ENCODE measurements around the gene MMS22L.
A peak's percentile ranks its signal among the peaks of the same experiment; 100 is the strongest.

Gene MMS22L, protein sequence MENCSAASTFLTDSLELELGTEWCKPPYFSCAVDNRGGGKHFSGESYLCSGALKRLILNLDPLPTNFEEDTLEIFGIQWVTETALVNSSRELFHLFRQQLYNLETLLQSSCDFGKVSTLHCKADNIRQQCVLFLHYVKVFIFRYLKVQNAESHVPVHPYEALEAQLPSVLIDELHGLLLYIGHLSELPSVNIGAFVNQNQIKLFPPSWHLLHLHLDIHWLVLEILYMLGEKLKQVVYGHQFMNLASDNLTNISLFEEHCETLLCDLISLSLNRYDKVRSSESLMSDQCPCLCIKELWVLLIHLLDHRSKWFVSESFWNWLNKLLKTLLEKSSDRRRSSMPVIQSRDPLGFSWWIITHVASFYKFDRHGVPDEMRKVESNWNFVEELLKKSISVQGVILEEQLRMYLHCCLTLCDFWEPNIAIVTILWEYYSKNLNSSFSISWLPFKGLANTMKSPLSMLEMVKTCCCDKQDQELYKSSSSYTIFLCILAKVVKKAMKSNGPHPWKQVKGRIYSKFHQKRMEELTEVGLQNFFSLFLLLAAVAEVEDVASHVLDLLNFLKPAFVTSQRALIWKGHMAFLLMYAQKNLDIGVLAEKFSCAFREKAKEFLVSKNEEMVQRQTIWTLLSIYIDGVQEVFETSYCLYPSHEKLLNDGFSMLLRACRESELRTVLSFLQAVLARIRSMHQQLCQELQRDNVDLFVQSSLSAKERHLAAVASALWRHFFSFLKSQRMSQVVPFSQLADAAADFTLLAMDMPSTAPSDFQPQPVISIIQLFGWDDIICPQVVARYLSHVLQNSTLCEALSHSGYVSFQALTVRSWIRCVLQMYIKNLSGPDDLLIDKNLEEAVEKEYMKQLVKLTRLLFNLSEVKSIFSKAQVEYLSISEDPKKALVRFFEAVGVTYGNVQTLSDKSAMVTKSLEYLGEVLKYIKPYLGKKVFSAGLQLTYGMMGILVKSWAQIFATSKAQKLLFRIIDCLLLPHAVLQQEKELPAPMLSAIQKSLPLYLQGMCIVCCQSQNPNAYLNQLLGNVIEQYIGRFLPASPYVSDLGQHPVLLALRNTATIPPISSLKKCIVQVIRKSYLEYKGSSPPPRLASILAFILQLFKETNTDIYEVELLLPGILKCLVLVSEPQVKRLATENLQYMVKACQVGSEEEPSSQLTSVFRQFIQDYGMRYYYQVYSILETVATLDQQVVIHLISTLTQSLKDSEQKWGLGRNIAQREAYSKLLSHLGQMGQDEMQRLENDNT

DNA sequence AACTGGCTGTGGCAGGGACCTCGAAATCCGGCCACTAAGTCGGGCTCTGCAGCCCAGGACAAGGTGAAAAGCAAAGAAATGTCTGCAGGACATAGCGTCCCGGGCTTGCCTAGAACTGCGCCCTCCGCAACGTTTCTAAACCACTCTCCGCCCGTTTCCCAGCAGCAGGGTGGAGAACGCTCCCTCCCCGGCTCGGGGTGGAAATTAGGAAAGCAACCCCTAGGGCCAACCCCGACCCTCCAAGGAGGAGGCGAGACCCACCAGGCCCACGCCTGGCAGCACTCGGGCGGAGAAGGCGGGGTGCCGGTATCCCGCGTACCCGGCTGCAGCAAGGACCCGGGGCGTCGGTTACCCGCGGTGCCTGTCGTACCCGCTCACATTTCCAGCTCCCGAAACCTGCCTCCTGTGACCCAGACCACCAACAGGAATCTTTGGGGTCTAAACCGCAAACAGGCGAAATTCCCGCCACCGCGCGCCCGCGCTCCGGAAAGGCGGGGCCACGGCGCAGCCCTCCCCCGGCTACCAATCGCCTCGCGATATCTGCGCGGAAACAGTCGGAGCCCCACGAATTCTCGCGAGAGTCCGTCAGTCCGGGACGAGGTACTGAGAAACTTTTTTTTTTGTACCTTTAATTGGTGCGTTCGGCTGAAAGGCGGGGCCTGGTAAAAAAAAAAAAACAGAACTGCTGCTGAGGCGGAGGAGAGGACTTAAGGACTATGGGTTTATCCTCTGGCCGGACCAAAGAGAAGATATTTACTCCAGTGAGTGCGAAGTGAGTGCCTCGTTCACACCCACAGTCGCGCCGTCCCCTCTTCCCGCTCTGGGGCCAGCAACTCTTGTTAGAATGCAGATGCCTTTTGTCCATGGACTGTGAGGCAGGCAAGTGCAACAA lies at the start of gene MMS22L:
MMS22L (minus strand) TSS at position 491 of the 892 bp plus-strand sequence. CDS start 739 bp downstream, outside the sequence.
- no peak for FAIRE-seq

DNA sequence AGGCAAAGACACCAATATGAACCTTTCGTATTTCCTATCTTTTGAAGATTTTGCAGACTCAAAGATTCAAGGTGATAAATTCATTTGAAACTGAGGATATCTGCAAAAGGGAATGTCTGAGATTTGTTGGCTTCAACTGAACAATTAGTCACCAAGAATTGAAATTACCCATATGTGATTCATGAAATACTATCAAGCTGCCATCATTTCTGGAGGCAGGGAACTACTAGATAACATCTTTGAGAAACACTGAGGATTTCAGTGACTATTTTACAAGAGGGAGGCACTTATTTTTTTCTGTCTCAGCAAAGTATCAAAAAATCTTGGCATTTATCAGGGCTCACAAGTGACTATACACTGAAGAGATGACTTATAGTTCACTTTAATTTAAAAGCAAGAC lies 39.8 kb upstream of the MMS22L start:
- FAIRE-seq, result no peak

GRCh38 chr6:97322226-97322625 lies 39.2 kb upstream of the MMS22L start:
- FAIRE-seq, result no peak

DNA sequence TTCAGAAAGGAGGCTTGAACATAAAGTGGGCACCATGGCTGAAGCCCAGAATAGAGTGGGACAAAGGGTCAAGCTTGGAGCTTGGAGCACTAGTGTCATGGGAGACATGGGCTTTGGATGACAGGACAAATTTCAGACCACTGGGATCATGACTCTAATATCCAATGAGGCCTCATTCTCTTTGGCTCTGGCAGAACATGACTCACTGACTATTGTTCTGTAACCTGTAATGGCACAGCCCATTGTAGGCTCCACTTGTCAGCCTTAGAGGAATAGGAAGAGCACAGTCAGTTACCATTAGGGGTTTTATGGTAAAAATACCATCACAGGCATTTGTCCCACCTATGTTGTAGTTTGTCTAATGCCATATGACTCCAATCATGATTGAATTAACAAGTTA lies 34.0 kb upstream of the MMS22L start:
- no peak for FAIRE-seq

DNA sequence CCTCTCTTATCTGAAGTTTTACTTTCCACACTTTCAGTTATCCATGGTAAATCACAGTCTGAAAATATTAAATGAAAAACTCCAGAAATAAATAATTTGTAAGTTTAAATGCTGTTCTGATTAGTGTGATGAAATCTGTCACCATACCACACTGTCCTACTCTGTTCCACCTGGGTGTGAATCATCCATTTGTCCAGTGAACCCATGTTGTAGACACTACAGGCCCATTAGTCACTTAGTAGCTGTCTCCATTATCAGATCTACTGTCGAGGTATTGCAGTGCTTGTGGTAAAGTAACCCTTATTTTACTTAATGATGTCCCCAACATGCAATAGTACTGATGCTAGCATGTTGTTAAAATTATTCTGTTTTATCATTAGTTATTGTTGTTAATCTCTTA lies 29.2 kb upstream of the MMS22L start:
- FAIRE-seq, result no peak

GRCh38 chr6:97306544-97307320 lies 23.7 kb upstream of the MMS22L start:
- no peak for FAIRE-seq

GRCh38 chr6:97305414-97306066 lies 22.5 kb upstream of the MMS22L start:
- FAIRE-seq, result no peak

DNA sequence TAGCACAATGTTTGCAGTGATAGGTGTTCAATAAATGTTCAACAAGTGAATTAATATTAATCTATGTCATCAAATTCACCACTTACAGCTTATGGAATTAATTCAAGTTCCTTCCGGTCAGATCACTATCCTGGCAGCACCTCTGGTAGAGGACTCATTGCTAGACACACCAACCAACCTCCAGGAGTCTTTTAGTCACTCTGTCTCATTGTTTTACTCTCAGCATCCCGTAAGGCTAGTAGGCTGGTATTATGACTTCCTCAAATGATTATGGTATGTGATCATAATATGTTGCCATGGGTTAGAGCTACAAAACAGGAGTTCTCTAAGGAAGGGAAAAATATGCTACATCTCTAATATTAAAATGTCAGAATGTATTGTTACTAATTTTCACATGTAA lies 21.7 kb upstream of the MMS22L start:
- FAIRE-seq, result no peak

- no peak for FAIRE-seq
Measured at GRCh38 chr6:97294451-97294850, 11.4 kb upstream of the MMS22L start.

- FAIRE-seq, result no peak
Measured at GRCh38 chr6:97293198-97293696, 10.2 kb upstream of the MMS22L start.

GRCh38 chr6:97292671-97293070 lies 9.7 kb upstream of the MMS22L start:
- FAIRE-seq, result no peak

DNA sequence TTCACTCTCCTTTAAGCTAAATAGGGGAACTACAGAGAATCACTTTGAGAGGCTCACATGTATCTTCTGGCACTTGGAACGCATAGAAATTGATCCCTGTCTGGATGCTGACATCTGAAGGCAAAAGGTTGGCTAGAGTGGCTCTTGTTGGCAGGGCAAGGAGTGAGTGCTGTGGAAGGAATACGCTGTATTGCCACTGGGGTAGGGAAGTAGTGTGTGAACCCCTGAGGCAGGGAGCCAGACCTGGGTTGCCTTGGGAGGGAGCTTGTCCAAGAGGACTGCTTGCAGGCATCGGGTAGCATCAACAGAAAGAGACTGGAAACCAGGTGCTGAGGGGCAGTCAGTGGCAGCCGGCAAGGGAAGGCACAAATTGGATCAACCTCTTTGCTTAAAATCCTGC lies 8.9 kb upstream of the MMS22L start:
- no peak for FAIRE-seq

GRCh38 chr6:97289332-97289731 lies 6.3 kb upstream of the MMS22L start:
- FAIRE-seq, result no peak

- peak; percentile 93 for FAIRE-seq
Measured at GRCh38 chr6:97288188-97288587, 5.2 kb upstream of the MMS22L start.

DNA sequence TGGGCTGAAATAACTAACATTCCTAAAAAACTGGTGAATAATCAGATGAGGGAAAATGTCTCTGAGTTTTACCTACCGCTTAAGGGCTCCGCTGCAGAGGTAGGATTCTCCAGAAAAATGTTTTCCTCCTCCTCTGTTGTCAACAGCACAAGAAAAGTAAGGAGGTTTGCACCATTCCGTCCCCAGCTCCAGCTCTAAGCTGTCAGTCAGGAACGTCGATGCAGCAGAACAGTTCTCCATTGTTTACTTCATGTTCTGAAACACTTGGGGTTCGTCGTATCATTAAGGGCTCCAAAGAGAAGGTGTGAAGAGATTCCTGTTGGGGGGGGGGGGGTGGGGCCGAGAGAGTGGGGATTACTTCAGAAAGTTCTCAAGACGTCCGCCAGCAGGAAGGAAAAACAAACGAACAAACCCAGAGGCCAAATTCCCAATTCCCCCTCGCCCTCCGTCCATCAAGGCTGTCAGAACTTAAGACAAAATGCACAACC lies 734 bp downstream of the MMS22L start:
- no peak for FAIRE-seq

DNA sequence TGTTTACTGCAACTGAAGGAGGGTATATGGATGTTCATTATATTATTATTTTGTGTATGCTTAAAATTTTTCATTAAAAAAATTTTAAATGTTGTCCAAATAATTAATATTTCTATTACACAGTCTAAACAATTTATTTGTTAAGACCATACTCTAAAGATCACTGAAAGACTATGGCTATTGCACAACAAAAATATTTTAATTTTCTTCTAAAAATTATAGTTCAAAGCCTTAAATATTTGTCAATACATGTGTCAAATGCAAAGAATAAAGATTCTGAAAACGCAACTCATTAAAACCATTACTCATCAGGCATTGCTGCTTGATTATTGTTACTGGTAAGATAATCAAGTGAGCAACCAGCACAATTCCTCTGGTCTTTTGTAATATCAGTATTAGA lies 2.2 kb downstream of the MMS22L start:
- no peak for FAIRE-seq

DNA sequence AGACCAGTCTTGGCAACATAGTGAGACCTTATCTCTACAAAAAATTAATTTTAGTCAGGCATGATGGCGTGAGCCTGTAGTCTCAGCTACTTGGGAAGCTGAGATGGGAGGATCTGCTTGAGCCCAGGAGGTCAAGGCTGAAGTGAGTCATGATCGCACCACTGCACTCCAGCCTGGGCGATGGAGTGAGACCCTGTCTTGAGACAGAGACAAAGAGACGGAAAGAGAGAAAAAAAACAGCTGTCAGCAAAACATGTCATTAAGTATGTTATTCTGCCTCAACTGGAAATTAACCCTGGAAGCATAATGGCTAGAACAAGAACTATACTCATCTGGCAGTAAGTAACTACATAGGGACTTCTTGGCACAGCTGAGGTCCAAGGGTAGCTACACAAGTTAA lies 7.2 kb downstream of the MMS22L start:
- no peak for FAIRE-seq

DNA sequence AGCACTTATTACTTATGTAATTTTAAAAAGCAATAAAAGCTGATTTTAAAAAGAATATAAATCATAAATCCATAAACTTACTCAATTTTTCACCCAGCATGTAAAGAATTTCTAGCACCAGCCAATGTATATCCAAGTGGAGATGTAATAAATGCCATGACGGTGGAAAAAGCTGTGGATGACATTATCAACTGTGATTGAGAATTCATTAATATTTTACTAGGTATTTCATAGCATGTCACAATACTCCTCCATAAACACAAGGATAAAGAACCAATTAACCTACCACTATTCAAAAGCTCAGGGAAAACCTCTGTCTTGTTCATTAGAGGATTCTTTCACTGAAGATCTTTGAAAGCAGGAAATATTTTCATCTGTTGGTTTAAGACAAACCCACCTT lies 13.2 kb downstream of the MMS22L start:
- no peak for FAIRE-seq

DNA sequence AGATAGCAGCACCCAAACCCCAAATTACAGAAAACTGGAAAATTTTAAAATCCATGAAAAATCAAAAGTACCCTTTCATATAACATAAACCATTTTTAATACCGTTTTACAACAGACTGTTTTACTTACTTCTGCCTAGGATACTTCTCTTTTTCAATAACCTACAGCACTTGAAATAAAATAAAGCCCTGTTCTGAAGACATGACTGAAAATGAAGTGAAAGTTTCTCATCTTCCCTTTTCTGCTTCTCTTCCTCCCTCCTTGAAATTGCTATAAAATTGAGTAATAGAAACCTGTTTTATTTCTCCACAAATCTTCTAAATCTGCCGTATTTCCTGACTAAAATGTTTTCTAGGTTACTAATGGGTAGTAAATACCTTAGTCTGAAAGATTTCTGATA lies 20.3 kb downstream of the MMS22L start:
- FAIRE-seq, result no peak

DNA sequence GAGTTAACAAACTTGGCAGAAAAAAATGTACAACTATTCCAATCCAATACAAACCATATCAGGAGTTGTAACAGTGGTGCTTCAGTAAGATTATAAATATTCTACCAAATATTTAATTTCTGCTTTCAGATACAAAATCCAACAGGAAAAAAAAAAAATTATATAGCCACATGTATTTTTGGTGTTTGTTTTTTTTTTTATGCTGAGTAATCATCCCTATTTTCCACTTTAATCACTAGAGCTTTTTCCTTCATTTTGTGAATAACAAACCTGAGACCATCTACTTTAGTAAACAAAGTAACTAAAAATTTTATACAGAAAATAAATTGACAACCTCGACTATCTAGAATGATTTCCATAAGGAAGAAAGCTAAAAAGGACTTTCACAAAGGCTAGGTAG lies 36.2 kb downstream of the MMS22L start:
- FAIRE-seq, result no peak
